PC-9 (cell line): ENCODE measurements around the gene AVPI1. TPM values are rescaled to one million over a fixed set of nuclear protein-coding genes. Genes with fewer than 3 reads are reported as not detected.
A peak's percentile ranks its signal among the peaks of the same experiment; 100 is the strongest.

Experiments used
- BruUV-seq: library from RNA; stranded (reverse); fragments of 400-500 nt; replicated peaks from 2 replicates; lab custom pipeline; 2021; lab: Mats Ljungman, UMichigan
- CTCF ChIA-PET: fragments of 300-600 bp; sonication (Branson Sonifier 250); formaldehyde crosslinking; loops from one replicate; lab custom pipeline; 2022; ENCODE audit warnings: antibody characterized with exemption; lab: Charles Lee
- POLR2A ChIA-PET: fragments of 300-600 bp; sonication (Branson Sonifier 250); formaldehyde crosslinking; loops from one replicate; lab custom pipeline; 2022; ENCODE audit warnings: antibody characterized with exemption; ENCODE audit not compliant: unreplicated experiment; lab: Charles Lee
- DNase-seq, 2 experiments: peaks; one replicate each; pipeline versions ENCODE4 v3.0.0 to v3.0.0-alpha.2; 2015 to 2022; ENCODE audit warnings: mixed read lengths in 1 of 2
- H2AFZ ChIP-seq: fragments of 200-600 bp; sonication (generic); 2 replicates; pipeline ENCODE4 v1.8.1; 2017; ENCODE audit warnings: antibody characterized with exemption
- H3F3A ChIP-seq: fragments of 200-600 bp; sonication (generic); 2 replicates; pipeline ENCODE4 v1.8.1; 2017; ENCODE audit warnings: antibody characterized with exemption, mild to moderate bottlenecking, low read depth; ENCODE audit not compliant: insufficient read depth
- H3K27ac ChIP-seq: fragments of 200-600 bp; sonication (generic); 2 replicates; pipeline ENCODE4 v1.6.1; 2016; ENCODE audit warnings: mixed run types
- H3K27me3 ChIP-seq: fragments of 200-600 bp; sonication (generic); 2 replicates; pipeline ENCODE4 v1.6.1; 2016; ENCODE audit warnings: low read depth, mixed run types; ENCODE audit not compliant: insufficient read depth
- H3K36me3 ChIP-seq: fragments of 200-600 bp; sonication (generic); 2 replicates; pipeline ENCODE4 v1.6.1; 2016; ENCODE audit warnings: low read depth, mixed run types
- H3K4me1 ChIP-seq: fragments of 200-600 bp; sonication (generic); replicated peaks from 2 replicates; pipeline ENCODE4 v1.6.1; 2016; ENCODE audit warnings: mixed run types; ENCODE audit not compliant: insufficient read depth
- H3K4me2 ChIP-seq: fragments of 200-600 bp; sonication (generic); 2 replicates; pipeline ENCODE4 v1.6.1; 2017; ENCODE audit warnings: mixed run types
- H3K4me3 ChIP-seq: fragments of 200-600 bp; sonication (generic); 2 replicates; pipeline ENCODE4 v1.6.1; 2016; ENCODE audit warnings: mixed run types
- H3K79me2 ChIP-seq: fragments of 200-600 bp; sonication (generic); 2 replicates; pipeline ENCODE4 v1.6.1; 2017; ENCODE audit warnings: low read depth, mixed run types
- H3K9me2 ChIP-seq: fragments of 200-600 bp; sonication (generic); 2 replicates; pipeline ENCODE4 v1.8.1; 2017; ENCODE audit warnings: mild to moderate bottlenecking; ENCODE audit not compliant: insufficient read depth
- H3K9me3 ChIP-seq: fragments of 200-600 bp; sonication (generic); 2 replicates; pipeline ENCODE4 v1.8.1; 2016; ENCODE audit warnings: low read depth; ENCODE audit not compliant: insufficient read depth
- H4K20me1 ChIP-seq: fragments of 200-600 bp; sonication (generic); 2 replicates; pipeline ENCODE4 v1.8.1; 2017; ENCODE audit not compliant: insufficient read depth
- EZH2 ChIP-seq: fragments of 200-600 bp; sonication (generic); IDR thresholded peaks from 2 replicates; pipeline ENCODE4 v1.8.0; 2017; ENCODE audit warnings: antibody characterized with exemption, low read depth
- intact Hi-C: fragments of 100-400 bp; cut with micrococcal nuclease; formaldehyde crosslinking; loops from one replicate; pipeline ENCODE4 v1.10.0; 2022; ENCODE audit not compliant: unreplicated experiment
- total RNA-seq: library from RNA; stranded (reverse); gene quantifications from 2 replicates; pipeline ENCODE4 v1.2.3, GENCODE V29; 2021
- TF ChIP-seq, protein P1 (sequence below): fragments of 200-600 bp; sonication (generic); conservative IDR thresholded peaks from 2 replicates; pipeline ENCODE4 v1.6.1; 2017; ENCODE audit warnings: mixed run types, antibody characterized with exemption, mild to moderate bottlenecking, moderate library complexity

AVPI1 gene
- total RNA-seq, 1 experiment from 2014 or later: 20.5 TPM

DNA sequence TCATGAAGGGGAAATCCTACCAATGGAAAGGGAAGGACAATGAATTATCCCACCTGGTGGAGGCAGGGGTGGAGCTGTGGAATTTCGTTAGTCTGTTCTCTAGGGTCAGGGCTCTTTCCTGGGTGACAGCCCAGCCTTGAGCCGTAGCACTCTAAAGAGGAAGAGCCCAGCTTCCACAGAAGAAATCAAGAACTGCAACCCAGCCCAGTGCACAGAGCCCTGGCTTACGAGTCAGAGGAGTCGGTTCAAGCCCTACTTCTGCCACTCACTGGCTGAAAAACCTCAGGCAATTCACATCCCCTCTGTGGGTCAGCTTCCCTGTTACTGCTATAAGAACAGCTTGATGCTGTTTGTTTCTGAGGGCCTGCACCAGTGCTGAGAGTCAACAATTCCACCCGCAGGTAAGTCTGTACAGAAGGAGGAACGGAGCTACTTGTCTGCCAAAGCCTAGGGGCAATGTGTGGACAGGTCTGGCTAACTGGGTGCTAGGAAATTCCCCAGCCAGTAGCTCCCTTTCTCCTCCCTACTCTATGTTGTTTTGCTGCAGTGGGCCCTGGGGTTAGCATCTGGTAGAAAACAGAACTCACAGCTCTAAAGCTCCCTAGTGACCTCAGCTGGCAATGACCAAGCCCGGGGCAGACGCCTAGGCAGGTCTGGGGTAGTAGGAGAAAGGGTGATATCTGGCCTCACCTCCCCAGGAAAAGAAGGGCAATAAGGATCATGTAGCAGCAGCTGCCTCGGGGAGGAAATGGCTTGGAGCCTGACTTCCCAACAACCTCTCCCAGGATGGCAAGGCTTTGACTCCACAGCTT is 3.3 kb downstream of the AVPI1 start:
- POLR2A ChIA-PET: interaction anchor here (0.5 to 0.8 kb wide), 3 partner anchors 31 to 60 kb away, joined by 3 to 7 read pairs (median 5); no protein-coding TSS in a partner anchor
- Histone ChIP-seq H3K4me3 (peak overlapping the region; percentile 39; the same call in 1 of the 2 replicates), H3K4me1 (peaks cover 39% of the 10 kb centered on the region), H3K9me2 (no peaks in the 10 kb centered on the region), H2AFZ (no peak overlapping the region), H3K4me2 (peak overlapping the region; percentile 84), H3F3A (peaks cover 36% of the 10 kb centered on the region), H3K9me3 (no peaks in the 10 kb centered on the region), H3K27ac (peak overlapping the region; percentile 63), H4K20me1 (no peaks in the 10 kb centered on the region), H3K36me3 (no peaks in the 10 kb centered on the region), H3K79me2 (peaks cover 60% of the 10 kb centered on the region), H3K27me3 (no peaks in the 10 kb centered on the region)
- CTCF ChIA-PET: interaction anchor here (0.7 to 1.1 kb wide), 2 partner anchors 18 to 109 kb away, joined by 3 to 4 read pairs; no protein-coding TSS in a partner anchor
- no TSS peak for BruUV-seq
- no peak for TF ChIP-seq EZH2
- TF ChIP-seq, protein P1, sequence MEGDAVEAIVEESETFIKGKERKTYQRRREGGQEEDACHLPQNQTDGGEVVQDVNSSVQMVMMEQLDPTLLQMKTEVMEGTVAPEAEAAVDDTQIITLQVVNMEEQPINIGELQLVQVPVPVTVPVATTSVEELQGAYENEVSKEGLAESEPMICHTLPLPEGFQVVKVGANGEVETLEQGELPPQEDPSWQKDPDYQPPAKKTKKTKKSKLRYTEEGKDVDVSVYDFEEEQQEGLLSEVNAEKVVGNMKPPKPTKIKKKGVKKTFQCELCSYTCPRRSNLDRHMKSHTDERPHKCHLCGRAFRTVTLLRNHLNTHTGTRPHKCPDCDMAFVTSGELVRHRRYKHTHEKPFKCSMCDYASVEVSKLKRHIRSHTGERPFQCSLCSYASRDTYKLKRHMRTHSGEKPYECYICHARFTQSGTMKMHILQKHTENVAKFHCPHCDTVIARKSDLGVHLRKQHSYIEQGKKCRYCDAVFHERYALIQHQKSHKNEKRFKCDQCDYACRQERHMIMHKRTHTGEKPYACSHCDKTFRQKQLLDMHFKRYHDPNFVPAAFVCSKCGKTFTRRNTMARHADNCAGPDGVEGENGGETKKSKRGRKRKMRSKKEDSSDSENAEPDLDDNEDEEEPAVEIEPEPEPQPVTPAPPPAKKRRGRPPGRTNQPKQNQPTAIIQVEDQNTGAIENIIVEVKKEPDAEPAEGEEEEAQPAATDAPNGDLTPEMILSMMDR: no peak
- peak; percentile 43 to 56 for DNase-seq
- intact Hi-C loops: loop anchor here (10.0 kb wide), 1 partner anchor 201 kb away; no protein-coding TSS in a partner anchor

DNA sequence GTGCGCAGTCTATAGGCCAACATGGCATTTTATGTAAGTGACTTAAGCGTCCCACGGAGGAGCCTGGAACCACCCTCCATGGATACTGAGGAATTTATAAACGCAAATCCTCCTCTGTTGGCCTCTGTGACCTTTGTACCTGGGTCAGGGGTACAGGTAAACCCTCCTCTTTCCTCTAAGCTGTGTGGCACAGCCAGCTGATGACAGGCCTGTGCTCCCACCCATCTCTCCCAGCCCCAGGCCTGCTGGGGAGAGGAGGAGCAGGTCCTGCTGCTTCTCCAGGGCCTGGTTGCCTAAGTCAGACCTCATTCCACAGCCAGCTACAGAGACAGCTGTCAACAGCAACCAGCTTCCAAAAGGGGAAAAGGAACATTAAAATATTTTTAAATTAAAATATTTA is 5.0 kb downstream of the AVPI1 start:
- Histone ChIP-seq H3K9me3 (no peaks in the 10 kb centered on the region), H3K27me3 (no peaks in the 10 kb centered on the region), H4K20me1 (no peaks in the 10 kb centered on the region), H3F3A (peaks cover 26% of the 10 kb centered on the region), H3K4me3 (no peak overlapping the region), H3K27ac (no peak overlapping the region), H3K4me1 (peaks cover 25% of the 10 kb centered on the region), H3K4me2 (no peak overlapping the region), H2AFZ (no peak overlapping the region), H3K36me3 (no peaks in the 10 kb centered on the region), H3K9me2 (no peaks in the 10 kb centered on the region), H3K79me2 (peaks cover 60% of the 10 kb centered on the region)
- intact Hi-C loops: loop anchor here (10.0 kb wide), 1 partner anchor 203 kb away; no protein-coding TSS in a partner anchor
- CTCF ChIA-PET: no interaction called here
- POLR2A ChIA-PET: interaction anchor here (0.8 kb wide), 1 partner anchor 29 kb away, joined by 5 read pairs; no protein-coding TSS in a partner anchor
- no peak for DNase-seq
- no TSS peak for BruUV-seq
- TF ChIP-seq EZH2: no peak
- TF ChIP-seq, protein P1: no peak

DNA sequence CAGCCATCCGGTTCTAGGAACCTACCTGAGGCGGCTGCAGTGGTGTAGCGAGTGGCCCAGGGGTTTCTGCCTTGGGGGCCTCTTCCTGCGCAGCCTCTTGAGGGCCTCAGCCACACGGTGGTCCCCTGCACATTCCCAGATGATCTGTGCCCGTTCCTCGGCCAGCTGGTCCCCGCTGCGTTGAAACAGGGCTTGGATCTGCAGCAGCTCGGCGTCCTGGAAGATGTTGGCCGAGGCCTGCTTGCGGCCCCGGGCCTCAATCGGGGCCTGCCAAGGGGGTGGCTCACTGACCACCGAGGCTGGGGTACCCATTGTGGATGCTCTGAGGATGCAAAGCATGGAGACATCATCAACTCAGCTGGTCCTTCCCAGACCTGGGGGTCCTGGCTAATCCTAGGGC is 7.4 kb downstream of the AVPI1 start:
- intact Hi-C loops: no loop called here
- Histone ChIP-seq H3K79me2 (peaks cover 38% of the 10 kb centered on the region), H2AFZ (no peak overlapping the region), H3K9me2 (no peaks in the 10 kb centered on the region), H3K4me2 (no peak overlapping the region), H3F3A (peaks cover 19% of the 10 kb centered on the region; the same call in 1 of the 2 replicates), H3K9me3 (no peaks in the 10 kb centered on the region), H3K27ac (no peak overlapping the region), H3K4me1 (peaks cover 15% of the 10 kb centered on the region), H3K27me3 (no peaks in the 10 kb centered on the region), H3K36me3 (peaks cover 4% of the 10 kb centered on the region; the same call in 1 of the 2 replicates), H3K4me3 (no peak overlapping the region), H4K20me1 (no peaks in the 10 kb centered on the region)
- ChIA-PET POLR2A (no interaction called here), CTCF (no interaction called here)
- BruUV-seq: no TSS peak
- DNase-seq: no peak
- no peak for TF ChIP-seq EZH2
- TF ChIP-seq, protein P1: no peak
